ENCODE results near the gene CD300A. TPM values are rescaled to one million over a fixed set of nuclear protein-coding genes. Genes with fewer than 3 reads are reported as not detected.
"Not testable (repeated sequence)": the region's sequence is repeated elsewhere in the genome, so short reads cannot be mapped to it uniquely, and the experiment has no call there.

CD300A gene
- total and polyA plus RNA-seq, 2 donors (not counting 1 experiment from before 2014, with no cell fraction given), result not detected

DNA sequence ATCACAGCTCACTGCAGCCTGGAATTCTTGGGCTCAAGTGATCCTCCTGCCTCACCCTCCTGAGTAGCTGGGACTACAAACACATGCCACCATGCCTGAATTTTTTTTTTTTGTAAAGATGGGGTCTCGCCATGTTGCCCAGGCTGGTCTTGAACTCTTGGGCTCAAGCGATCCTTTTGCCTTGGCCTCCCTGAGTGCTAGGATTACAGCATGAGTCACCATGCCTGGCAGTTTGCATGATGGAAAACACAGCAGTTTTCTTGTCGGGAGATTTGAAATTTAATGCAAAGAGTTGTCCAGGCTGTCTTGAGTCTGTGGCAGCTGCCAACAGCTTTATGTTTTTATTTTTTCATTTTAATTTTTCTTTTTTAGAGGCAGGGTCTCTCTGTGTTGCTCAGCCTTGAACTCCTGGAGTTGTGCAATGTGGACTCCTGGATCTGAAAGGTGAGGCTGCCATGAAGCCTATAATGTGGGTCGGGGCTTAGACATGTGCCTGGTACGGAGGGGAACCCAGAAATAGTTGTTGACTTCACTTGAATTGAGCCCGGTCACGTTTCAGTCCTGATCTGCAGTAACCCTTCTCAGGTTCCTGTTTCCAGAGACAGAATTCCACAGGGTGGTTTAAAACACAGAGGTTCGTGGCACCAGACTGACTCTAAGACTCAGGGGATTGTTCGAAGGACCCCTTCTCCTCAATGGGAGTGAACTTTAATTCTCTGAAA is 18.7 kb downstream of the CD300A start:
- no peak for TF ChIP-seq EZH2 (IDR thresholded peaks at IDR 0.05; ENCODE audit: low read length, missing control alignments)
- TF ChIP-seq, protein P1, sequence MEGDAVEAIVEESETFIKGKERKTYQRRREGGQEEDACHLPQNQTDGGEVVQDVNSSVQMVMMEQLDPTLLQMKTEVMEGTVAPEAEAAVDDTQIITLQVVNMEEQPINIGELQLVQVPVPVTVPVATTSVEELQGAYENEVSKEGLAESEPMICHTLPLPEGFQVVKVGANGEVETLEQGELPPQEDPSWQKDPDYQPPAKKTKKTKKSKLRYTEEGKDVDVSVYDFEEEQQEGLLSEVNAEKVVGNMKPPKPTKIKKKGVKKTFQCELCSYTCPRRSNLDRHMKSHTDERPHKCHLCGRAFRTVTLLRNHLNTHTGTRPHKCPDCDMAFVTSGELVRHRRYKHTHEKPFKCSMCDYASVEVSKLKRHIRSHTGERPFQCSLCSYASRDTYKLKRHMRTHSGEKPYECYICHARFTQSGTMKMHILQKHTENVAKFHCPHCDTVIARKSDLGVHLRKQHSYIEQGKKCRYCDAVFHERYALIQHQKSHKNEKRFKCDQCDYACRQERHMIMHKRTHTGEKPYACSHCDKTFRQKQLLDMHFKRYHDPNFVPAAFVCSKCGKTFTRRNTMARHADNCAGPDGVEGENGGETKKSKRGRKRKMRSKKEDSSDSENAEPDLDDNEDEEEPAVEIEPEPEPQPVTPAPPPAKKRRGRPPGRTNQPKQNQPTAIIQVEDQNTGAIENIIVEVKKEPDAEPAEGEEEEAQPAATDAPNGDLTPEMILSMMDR (conservative IDR thresholded peaks at IDR 0.05 in 1 of 2, IDR thresholded peaks at IDR 0.05 in 1 of 2; ENCODE audit: low read depth in 1 of 2, low read length in 2 of 2), result no peak
- DNase-seq (ENCODE audit: low read depth in 2 of 2), result no peak
- no peak overlapping the region for H3K4me2 ChIP-seq (ENCODE audit: extremely low read depth, insufficient read depth, low read length)
- H4K20me1 ChIP-seq (ENCODE audit: control insufficient read depth, extremely low read depth, insufficient read depth, low read length), result no peaks in the 10 kb centered on the region
- no peak overlapping the region for H3K4me3 ChIP-seq (replicated peaks in 1 of 4; ENCODE audit: control extremely low read depth in 1 of 4, insufficient read depth in 1 of 4, low read depth in 3 of 4, low read length in 4 of 4)
- no peaks in the 10 kb centered on the region for H3K79me2 ChIP-seq (ENCODE audit: control insufficient read depth, insufficient read depth, low read length)
- H3K9ac ChIP-seq (ENCODE audit: insufficient read depth, low read length), result no peak overlapping the region
- H3K4me1 ChIP-seq (ENCODE audit: control insufficient read depth, extremely low read depth, insufficient read depth, low read length), result no peaks in the 10 kb centered on the region
- H3K27me3 ChIP-seq (ENCODE audit: control insufficient read depth, insufficient read depth, low read length), result no peaks in the 10 kb centered on the region
- no peaks in the 10 kb centered on the region for H3K9me3 ChIP-seq (ENCODE audit: control insufficient read depth, insufficient read depth, low read depth, low read length)
- H3K36me3 ChIP-seq (ENCODE audit: control insufficient read depth, insufficient read depth, low read length), result no peaks in the 10 kb centered on the region
- no peak overlapping the region for H3K27ac ChIP-seq (ENCODE audit: insufficient read depth, low read length)
- no peak overlapping the region for H2AFZ ChIP-seq (ENCODE audit: low read length)

- no peak overlapping the region for H3K4me3 ChIP-seq (replicated peaks in 1 of 4; ENCODE audit: control extremely low read depth in 1 of 4, insufficient read depth in 1 of 4, low read depth in 3 of 4, low read length in 4 of 4)
- H3K4me1 ChIP-seq (ENCODE audit: control insufficient read depth, extremely low read depth, insufficient read depth, low read length), result no peaks in the 10 kb centered on the region
- H3K79me2 ChIP-seq (ENCODE audit: control insufficient read depth, insufficient read depth, low read length), result no peaks in the 10 kb centered on the region
- H4K20me1 ChIP-seq (ENCODE audit: control insufficient read depth, extremely low read depth, insufficient read depth, low read length), result no peaks in the 10 kb centered on the region
- no peaks in the 10 kb centered on the region for H3K27me3 ChIP-seq (ENCODE audit: control insufficient read depth, insufficient read depth, low read length)
- no peak overlapping the region for H3K4me2 ChIP-seq (ENCODE audit: extremely low read depth, insufficient read depth, low read length)
- H3K9me3 ChIP-seq (ENCODE audit: control insufficient read depth, insufficient read depth, low read depth, low read length), result no peaks in the 10 kb centered on the region
- no peak for TF ChIP-seq EZH2 (IDR thresholded peaks at IDR 0.05; ENCODE audit: low read length, missing control alignments)
- TF ChIP-seq, protein P1 (conservative IDR thresholded peaks at IDR 0.05 in 1 of 2, IDR thresholded peaks at IDR 0.05 in 1 of 2; ENCODE audit: low read depth in 1 of 2, low read length in 2 of 2), result no peak
- no peak overlapping the region for H3K27ac ChIP-seq (ENCODE audit: insufficient read depth, low read length)
- no peaks in the 10 kb centered on the region for H3K36me3 ChIP-seq (ENCODE audit: control insufficient read depth, insufficient read depth, low read length)
- DNase-seq (ENCODE audit: low read depth in 2 of 2), result no peak
- H3K9ac ChIP-seq (ENCODE audit: insufficient read depth, low read length), result no peak overlapping the region
- H2AFZ ChIP-seq (ENCODE audit: low read length), result no peak overlapping the region
These were observed 19.4 kb downstream of the CD300A start for GRCh38 chr17:74485841-74486240.

DNA sequence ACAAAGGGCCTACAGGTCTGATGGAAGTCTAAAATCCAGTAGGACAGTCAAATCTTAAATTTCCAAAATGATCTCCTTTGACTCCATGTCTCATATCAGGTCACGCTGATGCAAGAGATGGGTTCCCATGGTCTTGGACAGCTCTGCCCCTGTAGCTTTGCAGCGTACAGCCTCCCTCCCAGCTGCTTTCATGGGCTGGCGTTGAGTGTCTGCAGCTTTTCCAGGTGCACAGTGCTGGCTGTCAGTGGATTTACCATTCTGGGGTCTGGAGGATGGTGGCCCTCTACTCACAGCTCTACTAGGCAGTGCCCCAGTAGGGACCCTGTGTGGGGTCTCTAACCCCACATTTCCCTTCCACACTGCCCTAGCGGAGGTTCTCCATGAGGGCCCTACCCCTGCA is 21.8 kb downstream of the CD300A start:
- not testable (repeated sequence) for H3K4me3 ChIP-seq (replicated peaks in 1 of 4; ENCODE audit: control extremely low read depth in 1 of 4, insufficient read depth in 1 of 4, low read depth in 3 of 4, low read length in 4 of 4); H3K9ac ChIP-seq (ENCODE audit: insufficient read depth, low read length); DNase-seq (ENCODE audit: low read depth in 2 of 2)

More for the DNA sequence above, 21.8 kb downstream of the CD300A start:
- not testable (repeated sequence) for H3K36me3 ChIP-seq (ENCODE audit: control insufficient read depth, insufficient read depth, low read length); H3K79me2 ChIP-seq (ENCODE audit: control insufficient read depth, insufficient read depth, low read length); H3K9me3 ChIP-seq (ENCODE audit: control insufficient read depth, insufficient read depth, low read depth, low read length); H4K20me1 ChIP-seq (ENCODE audit: control insufficient read depth, extremely low read depth, insufficient read depth, low read length); H3K27ac ChIP-seq (ENCODE audit: insufficient read depth, low read length); H3K27me3 ChIP-seq (ENCODE audit: control insufficient read depth, insufficient read depth, low read length); H2AFZ ChIP-seq (ENCODE audit: low read length); H3K4me2 ChIP-seq (ENCODE audit: extremely low read depth, insufficient read depth, low read length); H3K4me1 ChIP-seq (ENCODE audit: control insufficient read depth, extremely low read depth, insufficient read depth, low read length)
